BE2C (cell line): Measurements from ENCODE around the gene CDK2AP2.

Experiments
- DNase-seq: peaks from one replicate; pipeline ENCODE4 v3.0.0-alpha.2; 2020
- H3K27me3 ChIP-seq: fragments of 250-450 bp; sonication (Bioruptor Pico); 2 replicates; pipeline ENCODE4 v1.5.1; 2020; ENCODE audit warnings: mild to moderate bottlenecking
- H3K36me3 ChIP-seq: fragments of 250-450 bp; sonication (Bioruptor Pico); 2 replicates; pipeline ENCODE4 v1.5.1; 2020; ENCODE audit warnings: mild to moderate bottlenecking
- H3K4me1 ChIP-seq: fragments of 250-450 bp; sonication (Bioruptor Pico); 2 replicates; pipeline ENCODE4 v1.5.1; 2020
- H3K4me3 ChIP-seq: 2 replicates; pipeline ENCODE4 v1.5.1; 2011; ENCODE audit warnings: low read depth, low read length
- H3K9me3 ChIP-seq: fragments of 250-450 bp; sonication (Bioruptor Pico); 2 replicates; pipeline ENCODE4 v1.5.1; 2020
- CTCF ChIP-seq: IDR thresholded peaks from 2 replicates; pipeline ENCODE4 v1.5.1; 2012; ENCODE audit warnings: mild to moderate bottlenecking, low read depth, low read length

CDK2AP2 gene

GRCh38 chr11:67528376-67528775, 20.4 kb upstream of the CDK2AP2 start:
- H3K4me1 ChIP-seq: no peaks in the 10 kb centered on the region
- no peak for DNase-seq
- H3K36me3 ChIP-seq: no peaks in the 10 kb centered on the region
- no peak for TF ChIP-seq CTCF
- no peak overlapping the region for H3K4me3 ChIP-seq
- no peaks in the 10 kb centered on the region for H3K27me3 ChIP-seq
- H3K9me3 ChIP-seq: no peaks in the 10 kb centered on the region

- DNase-seq: no peak
- Histone ChIP-seq H3K9me3 (no peaks in the 10 kb centered on the region), H3K27me3 (no peaks in the 10 kb centered on the region), H3K36me3 (no peaks in the 10 kb centered on the region), H3K4me1 (no peaks in the 10 kb centered on the region), H3K4me3 (no peak overlapping the region)
- TF ChIP-seq CTCF: no peak
Measured at GRCh38 chr11:67525275-67525976, 17.5 kb upstream of the CDK2AP2 start.

- no peak for DNase-seq
- H3K27me3 ChIP-seq: no peaks in the 10 kb centered on the region
- H3K36me3 ChIP-seq: no peaks in the 10 kb centered on the region
- H3K9me3 ChIP-seq: no peaks in the 10 kb centered on the region
- no peak overlapping the region for H3K4me3 ChIP-seq
- no peak for TF ChIP-seq CTCF
- no peaks in the 10 kb centered on the region for H3K4me1 ChIP-seq
Measured at GRCh38 chr11:67524480-67524808, 16.5 kb upstream of the CDK2AP2 start.

- no peaks in the 10 kb centered on the region for H3K27me3 ChIP-seq
- no peak for TF ChIP-seq CTCF
- H3K9me3 ChIP-seq: no peaks in the 10 kb centered on the region
- H3K4me3 ChIP-seq: no peak overlapping the region
- no peaks in the 10 kb centered on the region for H3K36me3 ChIP-seq
- no peaks in the 10 kb centered on the region for H3K4me1 ChIP-seq
- DNase-seq: no peak
Measured at GRCh38 chr11:67523556-67524479, 15.9 kb upstream of the CDK2AP2 start.

- H3K27me3 ChIP-seq: no peaks in the 10 kb centered on the region
- DNase-seq: no peak
- no peaks in the 10 kb centered on the region for H3K4me1 ChIP-seq
- TF ChIP-seq CTCF: no peak
- H3K36me3 ChIP-seq: no peaks in the 10 kb centered on the region
- H3K4me3 ChIP-seq: no peak within 1 kb of the TSS
- no peaks in the 10 kb centered on the region for H3K9me3 ChIP-seq
Measured at GRCh38 chr11:67522844-67523555, 15.0 kb upstream of the CDK2AP2 start, which contains the start of gene CABP2. Gene CABP2 (minus strand): TSS chr11:67523446. CDS start chr11:67523326, 120 bp downstream.
